HG03159 (cell line): ENCODE data around the gene RNLS.

Experiments used
- ATAC-seq: cut with Tn5 transposase; IDR thresholded peaks from one replicate; pipeline ENCODE4 v1.9.1; 2021; ENCODE audit warnings: mild to moderate bottlenecking, moderate library complexity; ENCODE audit not compliant: unreplicated experiment

RNLS gene

DNA sequence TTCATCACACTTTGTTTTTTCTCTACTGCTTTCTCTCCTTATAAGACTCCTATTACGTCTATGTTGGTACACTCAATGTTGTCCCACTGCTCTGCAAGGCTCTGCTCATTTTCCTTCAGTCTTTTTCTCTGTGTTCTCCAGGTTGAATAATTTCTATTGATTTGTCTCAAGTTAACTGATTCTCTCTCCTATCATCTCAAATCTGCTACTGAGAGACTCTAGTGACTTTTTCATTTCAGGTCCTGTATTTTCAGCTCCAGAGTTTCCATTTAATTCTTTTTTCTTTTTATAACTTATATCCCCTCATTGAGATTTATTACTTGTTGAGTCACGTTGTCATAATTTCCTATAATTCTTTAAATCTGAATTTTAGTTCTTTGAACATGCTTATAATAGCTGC is 100.9 kb downstream of the RNLS start:
- ATAC-seq, result no peak

DNA sequence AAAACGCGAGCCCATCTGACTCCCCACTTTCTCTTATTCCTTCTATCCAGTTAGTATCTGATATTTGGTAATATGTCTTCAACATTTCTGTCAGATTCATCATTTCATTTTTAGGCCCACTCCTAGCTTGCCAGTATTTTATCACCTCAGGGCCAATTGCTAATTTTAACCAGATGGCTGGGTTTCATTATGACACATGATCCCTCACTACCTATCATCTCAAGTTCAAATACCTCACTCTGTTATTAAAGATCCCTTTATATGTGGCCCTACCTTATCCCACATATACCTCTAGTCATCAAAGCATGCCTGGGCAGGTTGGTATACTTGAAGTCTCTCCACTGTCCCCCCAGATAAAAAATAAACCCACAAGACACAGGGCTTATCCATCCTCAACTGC is 104.9 kb downstream of the RNLS start:
- ATAC-seq, result no peak

DNA sequence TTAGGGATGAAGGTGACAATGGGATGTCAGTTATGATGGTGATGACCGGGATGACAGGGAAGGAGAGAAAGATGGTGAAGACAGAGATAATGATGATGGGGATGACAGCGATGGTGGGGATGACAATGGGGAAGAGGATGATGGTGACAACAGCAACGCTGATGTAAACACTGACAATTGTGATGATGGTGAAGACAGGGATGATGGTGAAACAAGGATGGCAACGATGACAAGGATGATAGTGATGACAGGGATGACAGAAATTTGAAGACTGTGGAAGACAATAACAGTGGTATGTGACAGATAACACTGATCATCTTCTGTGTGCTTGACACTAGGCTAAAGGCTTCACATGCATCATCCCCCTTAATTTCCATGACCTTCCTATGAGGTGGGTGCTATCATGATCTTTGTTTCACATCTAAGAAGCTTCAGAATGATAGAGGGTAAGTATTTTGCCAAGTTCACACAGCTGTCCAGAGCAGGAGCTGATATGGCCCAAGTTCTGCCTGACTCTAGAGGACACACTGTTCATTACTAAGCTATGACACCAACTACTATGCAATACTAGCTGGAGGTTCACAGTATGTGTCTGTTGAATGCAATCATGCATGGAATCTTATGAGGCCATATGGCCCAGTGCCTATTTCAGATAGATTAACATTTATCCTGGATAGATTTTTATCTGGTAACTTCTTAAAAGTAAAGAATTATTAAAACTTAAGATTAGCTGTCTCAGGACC is 105.6 kb downstream of the RNLS start:
- no peak for ATAC-seq

DNA sequence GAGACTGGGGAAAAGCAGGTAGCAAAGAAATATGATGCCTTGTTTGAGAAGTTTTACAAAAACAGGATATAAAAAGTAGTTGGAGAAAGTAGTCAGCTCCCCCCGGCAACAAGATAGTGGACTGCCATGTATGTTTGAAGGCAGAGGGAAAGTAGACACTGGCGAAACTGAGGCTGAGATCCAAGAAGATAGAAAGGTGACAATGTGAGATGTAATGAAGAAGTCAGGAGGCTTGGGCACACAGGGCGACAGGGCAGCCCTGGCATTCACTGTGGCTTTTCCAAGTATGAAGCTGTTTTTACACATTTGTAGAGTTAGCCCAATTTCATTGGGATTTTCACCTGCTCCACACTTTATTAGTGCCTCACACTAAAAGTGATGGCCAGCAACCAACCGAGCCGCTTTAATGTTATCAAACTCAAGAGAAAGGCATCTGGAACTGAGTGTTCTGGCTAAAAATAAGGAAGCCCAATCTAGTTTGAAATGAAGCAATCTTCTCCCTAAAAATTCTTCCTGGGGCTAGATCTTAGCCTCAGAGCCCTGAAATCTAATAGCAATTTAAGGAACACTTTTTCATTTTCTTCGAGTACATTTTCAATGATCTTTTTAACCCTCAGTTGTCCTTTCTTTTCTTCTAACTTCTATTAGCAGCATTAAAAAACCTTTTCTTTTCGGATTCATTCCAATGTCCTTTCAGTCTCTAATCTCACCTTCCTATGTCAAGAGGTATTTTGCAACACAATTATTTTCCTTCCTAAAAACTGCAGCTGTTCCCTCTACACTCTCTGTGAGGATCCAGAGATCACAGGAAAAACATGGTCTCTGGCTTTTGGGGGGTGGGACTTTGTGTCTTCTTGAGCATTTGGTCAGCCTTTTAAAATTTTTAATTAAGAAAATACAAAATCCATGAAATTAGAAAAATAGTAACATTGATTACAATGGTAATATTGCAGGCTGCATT is 108.0 kb downstream of the RNLS start:
- no peak for ATAC-seq

DNA sequence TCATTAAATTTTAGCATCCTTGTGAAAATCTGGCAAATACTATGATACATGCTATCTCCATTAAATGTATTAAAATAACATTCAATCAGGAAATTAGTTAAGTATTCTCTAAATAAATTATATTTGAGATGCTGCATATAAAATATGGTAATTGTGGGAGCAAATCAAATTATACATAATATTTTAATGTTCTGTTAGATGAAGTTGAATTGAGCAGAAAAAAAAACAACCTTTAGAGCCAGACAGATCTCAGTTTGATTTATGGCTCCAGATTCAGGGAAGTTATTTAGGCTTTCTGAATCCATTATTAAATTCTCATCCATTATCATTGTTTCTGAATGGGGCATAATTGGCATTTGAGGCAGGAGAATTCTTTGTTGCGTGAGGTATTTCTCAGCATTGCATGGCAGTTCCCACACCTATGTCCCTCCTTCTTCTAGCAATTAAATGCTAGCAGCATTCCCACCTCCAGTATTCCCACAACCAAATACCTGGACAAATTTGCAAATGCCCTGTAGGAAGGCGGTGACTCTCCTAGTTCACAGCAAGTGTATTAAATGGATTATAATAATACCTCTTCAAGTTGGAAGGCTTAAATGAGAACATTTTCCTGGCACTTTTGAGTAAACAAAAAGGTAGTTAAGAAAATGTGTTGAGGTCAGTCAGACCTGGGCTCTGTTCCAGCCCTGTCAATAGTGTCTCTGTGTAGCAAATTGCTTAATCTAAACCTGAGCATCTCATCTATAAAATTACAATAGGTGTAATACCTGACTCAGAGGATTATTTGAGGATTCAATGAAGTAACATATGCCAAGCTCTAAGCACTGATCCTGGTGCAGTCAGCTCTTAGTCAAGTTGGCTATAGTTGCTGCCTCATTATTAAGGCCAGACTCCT is 108.9 kb downstream of the RNLS start:
- ATAC-seq, result no peak

DNA sequence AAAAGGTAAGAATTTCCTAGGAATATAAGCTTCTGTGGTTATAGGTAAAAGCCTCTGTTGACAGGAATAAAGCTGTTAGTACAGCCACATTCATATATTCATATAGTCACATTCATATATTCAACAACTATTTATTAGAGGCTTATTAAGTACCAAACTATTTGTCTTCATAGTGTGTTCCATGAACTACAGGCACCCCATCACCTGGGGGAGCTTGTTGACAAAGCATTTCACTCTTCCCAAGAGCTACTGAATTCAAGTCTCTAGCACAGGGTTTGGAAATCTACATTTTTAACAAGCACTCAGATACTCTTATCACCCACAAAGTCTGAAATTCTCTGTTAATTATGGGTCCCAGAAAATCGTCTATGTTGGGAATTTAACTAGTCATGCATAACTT is 110.6 kb downstream of the RNLS start:
- no peak for ATAC-seq

DNA sequence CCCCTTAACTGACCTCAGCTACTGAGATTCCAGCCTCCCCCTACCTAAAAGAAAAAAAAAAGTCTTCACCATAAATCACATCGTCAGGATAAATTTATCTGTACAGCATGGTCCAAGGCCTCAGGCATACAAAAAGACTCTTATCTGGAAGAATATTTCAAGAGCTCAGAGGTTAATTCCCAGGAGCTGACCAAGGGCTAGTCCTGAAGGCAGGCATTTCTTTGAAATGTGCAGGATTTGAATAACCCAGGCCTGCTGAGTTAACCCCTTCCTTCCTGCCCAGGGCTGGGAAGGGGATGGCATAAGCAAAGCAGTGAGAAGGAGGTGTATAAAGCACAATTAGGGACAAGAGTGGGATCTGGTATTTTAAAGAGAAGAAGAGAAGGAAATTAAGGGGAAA is 111.2 kb downstream of the RNLS start:
- ATAC-seq, result no peak

DNA sequence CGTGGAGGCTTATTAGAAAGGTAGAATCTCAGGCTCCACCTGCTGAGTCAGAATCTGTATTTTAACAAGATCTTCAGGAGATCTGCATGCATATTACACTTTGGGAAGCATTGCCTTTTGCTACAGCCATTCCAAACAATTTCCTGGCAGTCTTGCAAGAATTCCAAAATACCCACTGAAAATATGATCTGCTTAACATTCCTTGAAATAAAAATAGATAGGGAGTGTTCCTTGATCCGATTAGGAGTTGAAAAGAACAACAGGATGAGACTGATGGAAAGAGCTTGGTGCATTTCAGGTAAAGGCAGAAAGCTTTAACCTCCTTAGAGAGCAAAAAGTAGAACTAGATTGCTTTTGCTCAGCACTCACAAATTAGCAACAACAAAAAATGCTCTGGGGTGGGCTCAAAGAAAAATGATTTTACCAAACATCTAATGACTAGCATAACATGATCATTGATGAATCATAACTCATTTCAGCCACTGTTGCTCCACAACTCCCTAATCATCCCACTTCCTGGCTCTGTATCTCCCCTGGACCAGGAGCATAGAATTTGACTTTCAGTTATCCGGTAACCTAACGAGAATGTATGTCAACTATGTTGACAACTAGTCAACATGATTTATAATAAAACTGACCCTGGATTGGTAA is 115.2 kb downstream of the RNLS start:
- no peak for ATAC-seq

DNA sequence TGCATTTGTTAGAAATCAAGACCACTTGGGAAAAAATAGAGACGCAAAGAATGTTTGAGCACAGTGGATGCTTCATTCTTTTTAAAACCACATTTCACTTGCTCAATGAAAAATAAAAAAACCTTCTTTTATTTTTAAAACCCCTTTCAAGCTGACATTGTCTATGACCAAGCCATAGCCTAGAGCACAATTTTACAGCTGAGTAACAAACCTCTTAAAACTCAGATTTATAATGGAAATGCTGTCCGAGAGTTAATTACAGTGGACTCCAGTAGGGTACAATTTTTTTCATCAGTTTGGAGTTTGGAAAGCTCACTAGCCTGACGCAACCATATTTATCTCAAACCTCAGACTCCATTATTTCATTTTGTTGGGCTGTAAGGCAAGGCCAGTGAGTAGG is 116.3 kb downstream of the RNLS start:
- ATAC-seq, result no peak

DNA sequence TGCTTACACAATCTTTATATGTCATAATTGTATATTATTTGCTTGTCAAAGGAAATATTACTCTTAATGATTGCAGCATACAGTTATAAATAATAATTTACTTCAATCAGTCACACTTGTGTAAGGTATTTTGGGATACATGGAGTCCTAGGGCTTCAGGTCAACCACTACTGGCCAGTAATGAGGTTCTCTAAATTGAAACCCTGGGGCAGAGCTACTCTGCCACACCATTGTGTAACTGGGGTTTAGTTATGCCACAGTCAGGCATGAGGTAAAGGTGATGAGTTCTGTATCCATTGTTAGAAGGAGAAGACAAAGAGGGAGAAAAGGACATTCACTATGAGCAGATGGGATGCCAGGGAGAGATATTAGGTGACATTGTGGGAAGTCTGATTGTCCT is 117.4 kb downstream of the RNLS start:
- no peak for ATAC-seq

DNA sequence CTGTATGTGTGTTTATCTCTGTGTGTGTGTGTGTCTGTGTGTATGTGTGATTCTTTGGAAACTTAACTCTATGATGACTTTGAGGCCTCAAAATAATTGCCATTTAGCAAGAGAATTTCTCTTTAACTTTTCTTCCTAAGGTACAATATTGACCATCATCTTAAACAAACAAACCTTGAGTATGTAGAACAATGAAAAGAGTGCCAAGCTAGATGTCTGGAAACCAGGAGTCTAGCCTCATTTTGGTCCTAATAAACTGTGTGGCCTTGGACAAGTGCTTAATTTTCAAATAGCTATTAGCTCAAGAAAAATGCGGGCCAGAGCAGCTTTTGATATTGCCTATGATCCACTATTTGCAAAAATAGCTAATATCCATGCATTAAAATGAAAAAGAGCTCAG is 119.3 kb downstream of the RNLS start:
- no peak for ATAC-seq

DNA sequence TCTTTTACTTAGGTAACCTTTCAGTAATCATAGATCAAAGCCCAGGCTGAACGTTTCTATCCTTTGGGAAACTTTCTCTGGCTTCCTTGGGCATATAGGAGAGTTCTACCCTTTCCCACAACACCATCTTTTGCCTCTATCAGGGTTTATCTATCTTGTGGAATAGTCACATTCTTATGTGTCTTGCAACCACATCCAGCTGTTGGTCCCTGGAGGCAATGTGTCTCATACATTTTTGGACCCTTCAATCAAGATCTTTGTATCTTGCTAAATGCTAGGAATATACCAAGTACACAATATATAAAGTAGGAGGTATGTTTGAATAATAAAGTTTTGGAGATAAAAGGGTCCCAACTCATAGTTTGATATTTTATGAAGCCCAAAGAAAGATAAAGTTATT is 121.7 kb downstream of the RNLS start:
- ATAC-seq, result no peak

DNA sequence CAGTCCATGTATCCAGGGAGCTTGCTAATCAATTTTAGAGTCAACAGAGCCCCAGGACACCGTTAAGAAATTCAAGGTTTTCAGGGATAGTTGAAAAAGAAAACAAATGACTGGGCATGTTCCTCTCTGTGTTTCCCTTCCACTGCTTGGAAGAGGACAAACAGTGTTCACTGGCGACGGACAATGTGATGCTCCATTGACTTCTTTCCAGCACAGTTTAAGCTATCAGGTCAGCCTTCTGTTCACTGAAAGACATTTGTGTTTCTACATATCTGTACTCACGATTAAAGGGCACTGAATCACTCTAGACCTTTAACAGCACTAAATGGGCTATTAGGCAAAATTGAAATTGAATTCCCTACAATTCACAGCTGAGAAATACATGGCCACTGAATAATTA is 123.6 kb downstream of the RNLS start:
- ATAC-seq, result no peak

DNA sequence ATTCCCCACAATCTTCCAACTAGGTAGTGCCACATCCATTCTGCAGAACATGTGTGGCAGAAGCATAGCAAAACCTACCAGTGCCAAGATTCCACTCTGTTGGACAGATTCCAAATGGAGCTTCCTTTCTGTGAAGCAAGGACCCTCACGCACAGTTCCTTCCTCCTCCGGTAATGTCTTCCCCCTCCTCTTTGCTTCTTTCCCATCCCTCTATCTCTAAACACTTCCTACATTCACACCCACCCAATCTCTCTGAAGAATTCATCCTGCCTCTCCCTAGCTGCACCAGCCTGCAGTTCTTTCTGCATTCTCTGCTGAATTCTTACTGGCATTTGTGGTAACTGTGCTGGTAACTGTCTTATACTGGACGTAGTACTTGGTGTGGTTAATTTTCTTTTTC is 124.9 kb downstream of the RNLS start:
- no peak for ATAC-seq

DNA sequence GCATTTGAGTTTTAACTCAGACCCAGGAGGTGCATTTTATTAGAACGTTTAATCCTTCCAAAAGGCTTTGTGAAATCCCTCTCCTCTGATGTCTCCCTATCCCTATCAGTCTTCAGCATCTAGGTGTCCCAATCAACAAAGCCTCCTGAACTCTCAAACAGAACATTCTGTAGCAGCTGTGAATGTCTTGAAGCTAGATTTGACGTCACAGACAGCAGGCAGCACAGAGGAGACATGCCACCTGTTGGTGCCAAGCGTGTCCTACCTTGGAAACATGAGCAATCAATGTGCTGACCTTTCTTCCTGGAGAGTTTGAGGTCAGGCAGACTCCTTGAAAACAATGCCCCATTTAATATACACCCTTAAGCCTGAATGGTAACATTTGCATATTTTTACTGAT is 125.5 kb downstream of the RNLS start:
- no peak for ATAC-seq

DNA sequence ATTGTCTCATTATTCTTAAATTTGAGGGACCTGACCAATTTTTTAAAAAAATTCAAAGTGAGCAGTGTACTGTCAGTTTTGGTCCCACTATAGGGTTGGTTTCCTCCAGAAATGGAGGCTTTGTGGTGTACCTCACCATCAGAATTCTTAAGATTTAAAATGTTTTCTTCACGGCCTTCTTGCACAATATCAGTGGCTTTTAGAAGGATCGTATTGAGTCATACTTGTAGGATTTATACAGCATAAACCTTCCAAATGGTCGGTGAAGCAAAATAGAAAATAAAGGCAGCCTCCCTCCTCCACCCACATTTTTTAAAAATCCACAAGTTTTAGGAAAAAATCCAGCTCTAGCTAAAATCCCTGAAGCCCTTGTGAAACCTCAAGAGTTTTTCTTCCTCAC is 126.4 kb downstream of the RNLS start:
- ATAC-seq, result no peak

DNA sequence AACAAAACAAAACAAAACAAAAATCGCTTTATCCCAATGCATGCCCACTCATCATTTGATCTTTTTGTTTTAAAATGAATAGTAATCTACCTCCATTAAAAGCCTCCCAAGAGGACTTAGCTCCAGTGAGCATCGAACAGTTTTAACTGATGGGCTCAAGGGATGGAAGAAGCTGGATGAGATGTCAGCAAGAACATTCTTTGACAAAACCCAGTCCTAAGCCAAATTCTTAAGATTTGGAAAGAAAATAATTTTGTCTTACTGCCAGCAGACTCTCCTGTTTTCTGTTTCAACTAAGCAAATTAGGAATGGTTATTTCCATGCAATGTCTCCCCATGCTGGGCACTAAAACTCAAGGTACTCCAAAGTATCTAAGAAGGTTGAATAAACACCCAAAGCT is 127.3 kb downstream of the RNLS start:
- ATAC-seq, result no peak

DNA sequence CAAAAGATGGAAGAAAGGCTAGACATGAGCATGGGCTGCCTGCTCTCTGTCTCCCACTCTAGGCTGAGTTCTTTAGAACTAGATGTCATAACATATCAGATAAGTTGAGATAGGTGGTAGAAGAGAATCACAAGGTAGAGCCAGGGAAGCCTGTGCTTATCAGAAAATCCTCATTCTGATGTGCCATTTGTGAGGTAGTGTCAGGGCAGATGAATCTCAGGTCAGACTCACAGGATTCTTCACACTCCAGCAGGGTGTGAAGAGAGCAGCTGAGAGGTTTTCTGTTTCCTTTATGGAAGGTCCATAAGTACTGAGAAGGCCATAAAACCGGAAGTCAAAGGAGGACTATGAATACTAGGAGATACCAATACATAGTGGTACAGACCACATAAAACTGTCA is 132.9 kb downstream of the RNLS start:
- no peak for ATAC-seq

DNA sequence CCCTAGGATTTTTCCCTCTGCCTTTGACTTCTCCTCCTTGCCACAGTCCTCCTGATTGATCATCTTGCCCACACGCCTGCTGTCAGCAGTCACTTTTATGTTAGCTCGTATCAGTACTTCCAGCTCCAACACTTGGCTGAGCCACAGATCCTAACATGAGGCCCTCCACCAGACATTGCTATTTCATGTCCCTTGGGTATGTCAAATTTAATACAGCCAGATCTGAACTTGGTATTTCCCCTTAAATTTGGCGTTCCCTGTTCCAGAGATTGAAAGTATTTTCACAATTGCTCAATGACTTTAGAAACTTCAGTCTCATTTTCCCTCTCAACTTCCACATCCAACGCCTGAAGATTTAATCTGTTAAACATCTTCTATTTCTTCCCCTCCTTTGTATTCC is 140.4 kb downstream of the RNLS start:
- ATAC-seq, result no peak

DNA sequence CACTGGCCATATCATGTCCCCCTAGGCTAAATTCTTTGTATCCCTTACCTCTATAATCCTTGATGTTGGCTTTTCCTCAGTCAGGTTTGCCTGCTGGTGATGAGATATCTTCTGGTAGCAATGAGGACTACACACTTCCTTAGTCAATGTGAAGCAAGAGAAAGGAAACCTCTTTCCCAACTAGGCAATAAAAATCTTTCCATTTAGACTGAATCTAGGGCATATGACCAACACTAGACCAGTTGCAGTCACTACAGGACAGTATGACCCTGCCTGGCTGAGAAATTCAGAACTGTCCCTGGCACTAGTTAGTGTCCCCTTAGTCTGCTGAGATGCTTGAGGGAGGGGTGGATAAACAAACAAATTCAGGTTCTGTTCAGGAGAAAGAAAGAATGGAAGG is 142.6 kb downstream of the RNLS start:
- no peak for ATAC-seq

DNA sequence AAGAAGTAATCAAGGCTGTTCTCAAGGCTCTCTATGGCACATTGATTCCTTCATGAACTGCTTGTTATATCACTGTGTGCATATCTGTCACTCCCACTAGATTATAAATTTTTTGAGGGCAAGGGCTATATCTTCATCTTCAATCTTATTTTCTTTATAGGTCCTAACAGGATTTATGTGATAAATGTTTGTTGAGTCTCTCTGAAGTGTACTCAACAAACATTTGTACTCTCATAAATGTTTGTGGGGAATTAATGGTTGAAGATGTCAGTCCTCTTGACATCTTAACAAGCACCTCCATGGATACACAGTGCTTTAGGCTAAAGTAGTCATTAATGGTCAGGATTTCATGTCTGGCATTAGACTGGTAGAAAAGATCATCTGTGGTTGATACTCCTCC is 143.2 kb downstream of the RNLS start:
- no peak for ATAC-seq
